ENCODE measurements around the gene ANAPC13.

- TF ChIP-seq, protein P1, sequence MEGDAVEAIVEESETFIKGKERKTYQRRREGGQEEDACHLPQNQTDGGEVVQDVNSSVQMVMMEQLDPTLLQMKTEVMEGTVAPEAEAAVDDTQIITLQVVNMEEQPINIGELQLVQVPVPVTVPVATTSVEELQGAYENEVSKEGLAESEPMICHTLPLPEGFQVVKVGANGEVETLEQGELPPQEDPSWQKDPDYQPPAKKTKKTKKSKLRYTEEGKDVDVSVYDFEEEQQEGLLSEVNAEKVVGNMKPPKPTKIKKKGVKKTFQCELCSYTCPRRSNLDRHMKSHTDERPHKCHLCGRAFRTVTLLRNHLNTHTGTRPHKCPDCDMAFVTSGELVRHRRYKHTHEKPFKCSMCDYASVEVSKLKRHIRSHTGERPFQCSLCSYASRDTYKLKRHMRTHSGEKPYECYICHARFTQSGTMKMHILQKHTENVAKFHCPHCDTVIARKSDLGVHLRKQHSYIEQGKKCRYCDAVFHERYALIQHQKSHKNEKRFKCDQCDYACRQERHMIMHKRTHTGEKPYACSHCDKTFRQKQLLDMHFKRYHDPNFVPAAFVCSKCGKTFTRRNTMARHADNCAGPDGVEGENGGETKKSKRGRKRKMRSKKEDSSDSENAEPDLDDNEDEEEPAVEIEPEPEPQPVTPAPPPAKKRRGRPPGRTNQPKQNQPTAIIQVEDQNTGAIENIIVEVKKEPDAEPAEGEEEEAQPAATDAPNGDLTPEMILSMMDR (IDR thresholded peaks at IDR 0.05): no peak
- no peak for TF ChIP-seq POLR2AphosphoS5 (IDR thresholded peaks at IDR 0.05)
These were observed 39.0 kb downstream of the ANAPC13 start for GRCh38 chr3:134446800-134447199.

Measured in breast epithelium (tissue), 3 donors.